Caki2 (cell line): ENCODE measurements around the gene SLC9A8. TPM values are rescaled to one million over a fixed set of nuclear protein-coding genes. Genes with fewer than 3 reads are reported as not detected.

Experiments used
- DNase-seq: peaks from one replicate; pipeline ENCODE4 v3.0.0-alpha.2; 2015; ENCODE audit warnings: low read depth
- in situ Hi-C: cut with HindIII; loops from 2 replicates; pipeline ENCODE4 v1.10.0; 2016; ENCODE audit warnings: low sequenced_read_pairs, low pct_unique_long_range_greater_than_20kb, mixed read lengths
- total RNA-seq: library from RNA; depleted of rRNA; stranded (reverse); fragments of >200 nt; shearing (Covaris generic); gene quantifications from 2 replicates; pipeline ENCODE4 v1.2.3, GENCODE V29; 2014; ENCODE audit warnings: low replicate concordance

SLC9A8 gene
- total RNA-seq, 1 experiment from 2014 or later, result 7.6 TPM

DNA sequence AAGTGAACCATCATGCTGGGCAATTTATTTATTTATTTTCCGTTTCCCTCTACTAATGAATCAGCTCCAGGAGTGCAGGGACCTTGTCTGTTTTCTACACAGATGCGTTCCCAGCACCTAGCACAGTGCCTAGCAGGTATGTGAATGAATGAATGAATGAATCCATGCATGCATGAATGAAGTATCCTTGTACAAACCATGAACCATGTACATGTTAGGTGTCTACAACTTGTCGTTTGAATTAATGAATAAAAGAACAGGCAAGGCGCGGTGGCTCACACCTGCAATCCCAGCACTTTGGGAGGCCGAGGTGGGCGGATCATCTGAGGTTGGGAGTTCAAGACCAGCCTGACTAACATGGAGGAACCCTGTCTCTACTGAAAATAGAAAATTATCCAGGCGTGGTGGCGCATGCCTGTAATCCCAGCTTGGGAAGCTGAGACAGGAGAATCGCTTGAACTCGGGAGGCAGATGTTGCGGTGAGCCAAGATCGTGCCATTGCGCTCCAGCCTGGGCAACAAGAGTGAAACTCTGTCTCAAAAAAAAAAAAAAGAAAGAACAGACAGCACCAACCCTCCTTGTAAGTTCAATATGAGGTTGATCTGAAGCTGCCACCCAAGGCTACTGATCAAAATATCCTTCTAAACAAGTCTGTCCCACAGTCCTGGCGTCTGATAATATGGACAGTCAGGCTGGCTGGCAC is 27.3 kb upstream of the SLC9A8 start:
- in situ Hi-C loops, result no loop called here
- DNase-seq, result no peak

DNA sequence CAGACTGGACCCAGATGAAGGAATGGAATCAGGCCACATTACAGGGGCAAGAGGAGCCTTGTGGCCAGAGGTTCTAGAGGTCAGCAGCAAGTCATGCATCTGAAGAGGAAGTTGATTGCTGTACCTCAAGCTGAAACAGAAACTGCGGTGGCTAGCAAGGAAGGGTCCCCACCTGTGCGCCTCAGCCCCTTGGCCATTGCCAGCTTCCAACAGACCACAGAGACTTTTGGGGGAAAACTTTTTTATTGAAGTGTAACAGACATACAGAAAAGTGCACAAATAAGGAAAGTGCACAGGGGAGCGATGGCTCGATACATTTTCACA is 26.8 kb upstream of the SLC9A8 start:
- in situ Hi-C loops, result no loop called here
- no peak for DNase-seq

DNA sequence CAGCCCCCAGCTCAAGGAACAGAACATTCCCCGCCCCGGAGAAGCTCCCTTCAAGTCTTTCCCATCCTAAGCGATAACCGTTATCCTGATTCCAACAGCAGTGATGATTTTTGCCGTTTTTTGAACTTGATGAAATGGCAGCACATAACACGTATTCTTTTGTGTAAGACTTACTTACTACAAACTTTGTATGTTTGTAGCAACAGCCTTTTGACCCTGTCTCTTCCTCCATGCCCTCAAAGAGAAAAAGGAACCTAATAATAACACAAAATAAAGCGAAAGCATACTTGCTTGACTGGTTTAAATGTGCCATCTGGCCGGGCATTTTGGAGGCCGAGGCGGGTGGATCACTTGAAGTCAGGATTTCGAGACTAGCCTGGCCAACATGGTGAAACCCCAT is 26.4 kb upstream of the SLC9A8 start:
- in situ Hi-C loops, result no loop called here
- no peak for DNase-seq

DNA sequence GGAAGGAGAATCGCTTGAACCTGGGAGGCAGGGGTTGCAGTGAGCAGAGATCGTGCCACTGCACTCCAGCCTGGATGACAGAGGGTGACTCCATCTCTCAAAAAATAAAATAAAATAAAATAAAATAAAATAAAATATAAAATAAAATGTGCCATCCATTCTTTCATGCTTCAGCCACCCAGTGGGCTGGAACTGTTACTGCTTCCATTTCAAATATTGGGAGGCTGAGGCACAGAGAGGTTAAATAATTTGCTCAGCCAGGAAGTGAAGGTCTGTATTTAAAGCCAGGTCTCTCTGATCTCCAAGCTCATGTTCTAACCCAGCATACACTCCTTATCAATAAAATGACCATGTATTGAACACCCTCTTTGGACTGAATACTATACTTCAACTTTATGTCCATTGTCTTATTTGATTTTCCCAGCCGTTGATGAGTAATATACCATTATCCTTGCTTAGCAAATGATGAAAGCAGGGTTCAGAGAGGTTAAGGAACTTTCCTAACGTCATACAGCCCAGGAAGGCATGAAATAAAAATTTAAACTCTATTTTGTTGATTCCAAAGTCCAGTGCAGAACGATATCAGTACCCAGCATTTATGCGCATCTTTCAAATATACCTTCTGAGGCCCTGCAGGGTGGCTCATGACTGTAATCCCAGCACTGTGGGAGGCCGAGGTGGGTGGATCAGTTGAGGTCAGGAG is 25.8 kb upstream of the SLC9A8 start:
- no peak for DNase-seq
- in situ Hi-C loops, result no loop called here

DNA sequence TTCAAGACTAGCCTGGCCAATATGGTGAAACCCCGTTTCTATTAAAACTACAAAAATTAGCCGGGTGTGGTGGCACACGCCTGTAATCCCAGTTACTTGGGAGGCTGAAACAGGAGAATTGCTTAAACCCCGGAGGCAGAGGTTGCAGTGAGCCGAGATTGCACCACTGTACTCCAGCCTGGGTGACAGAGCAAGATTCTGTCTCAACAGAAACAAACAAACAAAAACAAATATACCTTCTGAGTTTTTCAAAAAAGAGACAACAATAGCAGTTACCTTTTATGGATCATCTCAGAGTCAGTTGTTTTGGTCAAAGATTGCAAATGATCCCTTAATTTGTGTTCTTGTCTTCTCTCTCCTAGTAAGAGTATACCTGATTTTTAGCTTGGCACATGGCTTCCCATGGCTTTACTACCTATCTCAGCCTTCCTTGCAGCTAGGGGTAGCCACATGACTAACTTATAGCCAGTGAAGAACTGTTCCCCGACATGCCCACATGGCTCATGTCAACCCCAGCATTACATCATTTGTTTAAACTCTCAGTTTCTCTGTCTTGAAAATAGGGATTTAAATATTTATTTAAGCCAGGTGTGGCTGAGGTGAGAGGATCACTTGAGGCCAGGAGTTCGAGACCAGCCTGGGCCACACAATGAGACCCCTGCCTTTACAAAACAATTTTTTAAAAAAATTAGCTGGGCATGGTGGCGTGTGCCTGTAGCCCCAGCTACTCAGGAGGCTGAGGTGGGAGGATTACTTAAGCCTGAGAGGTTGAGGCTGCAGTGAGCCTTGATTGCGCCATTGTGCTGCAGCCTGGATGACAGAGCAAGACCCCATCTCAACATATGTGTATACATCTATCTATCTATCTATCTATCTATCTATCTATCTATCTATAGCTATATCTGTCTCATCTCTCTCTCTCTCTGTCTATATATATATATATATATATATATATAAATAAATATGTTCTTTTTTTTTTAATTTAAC is 25.0 kb upstream of the SLC9A8 start:
- in situ Hi-C loops, result no loop called here
- DNase-seq, result no peak

DNA sequence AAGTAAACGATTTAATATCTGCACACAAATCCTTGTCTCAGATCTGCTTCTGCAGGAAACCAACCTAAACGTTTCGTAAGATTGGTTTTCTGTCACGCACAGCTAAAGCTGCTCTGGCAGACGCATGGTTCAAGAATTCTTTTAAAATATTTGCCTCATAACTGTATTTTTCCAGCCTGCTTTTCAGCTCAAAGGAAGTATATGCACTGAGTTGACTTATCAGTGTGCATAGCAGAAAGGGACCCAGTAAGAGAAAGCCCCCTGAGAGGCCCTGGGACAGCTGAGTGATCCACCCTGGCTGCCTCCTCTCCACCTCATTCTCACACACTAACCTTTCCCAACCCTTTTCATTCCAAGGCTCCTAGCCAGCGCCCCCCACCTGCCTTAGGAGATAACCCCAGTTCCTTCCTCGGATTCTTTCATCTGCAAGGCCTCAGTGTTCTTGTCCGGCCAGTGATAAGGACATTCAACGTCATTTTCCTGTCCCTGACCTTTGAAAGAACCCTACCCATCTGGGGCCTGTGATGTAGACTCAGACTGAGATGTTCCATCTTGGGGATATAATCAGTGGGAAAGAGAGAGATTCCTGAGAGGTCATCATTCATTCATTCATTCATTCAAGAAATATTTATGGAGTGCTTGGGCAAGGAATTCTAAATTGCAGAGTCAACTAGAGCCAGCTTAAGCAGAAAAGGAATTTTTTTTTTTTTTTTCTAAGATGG is 22.4 kb upstream of the SLC9A8 start:
- in situ Hi-C loops, result no loop called here
- no peak for DNase-seq

DNA sequence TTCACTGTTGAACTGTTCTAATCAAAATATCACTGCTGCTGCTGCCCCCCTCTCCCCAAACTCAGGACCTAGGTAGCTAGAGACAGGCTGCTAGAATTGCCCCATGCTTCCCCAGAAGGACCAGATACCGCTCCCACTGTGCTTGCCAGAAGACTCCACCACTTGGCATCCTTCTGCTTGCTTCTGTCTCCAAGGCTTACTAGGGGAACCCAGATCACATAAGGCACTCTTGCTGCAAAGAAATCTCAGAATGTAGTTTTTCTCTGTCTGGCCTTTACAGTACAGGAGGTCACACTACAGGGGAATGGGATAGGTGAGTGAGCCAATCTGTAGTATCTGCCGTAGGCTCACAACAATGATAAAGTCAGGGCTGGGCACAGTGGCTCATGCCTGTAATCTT is 21.5 kb upstream of the SLC9A8 start:
- DNase-seq, result no peak

DNA sequence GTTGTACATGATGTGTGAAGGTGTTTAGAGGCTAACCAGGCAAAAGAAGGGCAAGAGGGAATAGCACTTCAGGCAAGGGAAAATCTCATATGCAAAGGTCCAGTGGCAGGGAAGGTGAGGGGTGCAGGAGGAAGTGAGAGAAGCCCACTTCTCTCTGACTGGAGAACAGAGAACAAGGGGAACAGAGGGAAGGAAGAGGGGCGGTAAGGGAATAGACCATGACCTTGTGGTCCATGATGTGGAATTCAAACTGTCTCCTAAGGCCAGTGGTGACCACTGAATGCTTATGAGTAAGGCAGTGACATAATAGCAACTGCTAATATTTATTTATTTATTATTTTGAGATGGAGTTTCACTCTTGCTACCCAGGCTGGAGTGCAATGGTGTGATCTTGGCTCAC is 20.6 kb upstream of the SLC9A8 start:
- no peak for DNase-seq
- in situ Hi-C loops, result no loop called here

More for the DNA sequence above, 21.5 kb upstream of the SLC9A8 start:
- in situ Hi-C loops, result no loop called here

DNA sequence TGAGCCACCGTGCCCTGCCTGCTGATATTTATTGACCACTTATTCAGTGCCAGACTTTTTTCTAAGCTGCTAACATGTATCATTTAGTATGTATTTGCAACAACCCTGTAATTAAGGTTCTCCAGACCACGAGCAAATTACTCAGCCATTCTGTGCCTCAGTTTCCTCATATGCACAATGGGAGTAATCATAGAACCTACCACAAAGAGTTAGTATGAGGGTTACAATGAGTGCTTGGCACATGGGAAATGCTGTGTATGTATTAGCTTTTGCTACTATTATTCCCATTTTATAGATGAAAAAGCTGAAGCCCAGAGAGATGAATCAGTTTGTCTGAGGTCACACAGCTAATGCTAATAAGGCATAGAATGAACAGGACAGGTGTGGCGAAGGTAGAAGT is 20.0 kb upstream of the SLC9A8 start:
- no peak for DNase-seq
- in situ Hi-C loops, result no loop called here

DNA sequence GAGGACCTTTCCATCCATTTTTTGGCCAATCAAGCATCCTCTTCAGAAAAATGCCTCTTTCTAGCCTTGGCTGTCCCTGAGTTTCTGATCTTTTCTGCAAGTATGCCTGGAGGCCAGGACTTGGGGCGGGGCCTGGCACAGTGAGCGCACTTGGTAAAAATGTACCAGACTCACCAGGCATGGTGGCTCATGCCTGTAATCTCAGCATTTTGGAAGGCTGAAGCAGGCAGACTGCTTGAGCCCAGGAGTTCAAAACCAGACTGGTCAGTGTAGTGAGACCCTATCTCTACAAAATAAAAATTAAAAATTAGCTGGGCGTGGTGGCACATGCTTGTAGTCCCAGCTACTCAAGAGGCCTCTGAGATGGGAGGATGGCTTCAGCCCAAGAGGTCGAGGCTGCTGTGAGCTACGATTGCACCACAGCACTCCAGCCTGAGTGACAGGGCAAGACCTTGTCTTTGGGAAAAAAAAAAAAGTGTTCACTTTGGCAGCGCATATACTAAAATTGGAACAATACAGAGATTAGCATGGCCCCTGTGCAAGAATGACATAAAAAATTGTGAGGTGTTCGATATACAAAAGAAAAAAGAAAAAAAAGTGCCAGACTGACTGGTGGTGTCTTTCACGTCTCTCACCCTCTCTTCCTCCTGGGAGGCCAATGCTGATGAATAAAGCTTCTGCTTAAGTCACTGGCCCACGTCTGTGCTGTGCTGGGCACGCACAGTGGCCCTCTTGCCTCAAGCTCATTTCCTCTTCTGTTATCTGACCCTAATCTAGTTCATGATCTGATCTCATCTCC is 18.1 kb upstream of the SLC9A8 start:
- in situ Hi-C loops, result no loop called here
- no peak for DNase-seq

DNA sequence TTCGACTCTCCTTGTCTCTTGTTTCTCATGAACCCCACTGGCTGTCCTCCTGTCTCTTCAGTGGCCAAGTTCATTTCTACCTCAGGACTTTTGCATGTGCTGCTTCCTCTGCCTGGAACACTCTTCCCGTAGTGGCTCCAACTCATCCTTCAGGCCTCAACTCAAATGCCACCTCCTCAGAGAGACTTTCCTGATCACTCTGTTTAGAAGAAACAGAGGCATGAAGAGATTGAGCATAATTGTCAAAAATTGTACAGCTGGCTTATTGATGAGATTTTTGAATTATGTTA is 17.5 kb upstream of the SLC9A8 start:
- in situ Hi-C loops, result no loop called here
- DNase-seq, result no peak

DNA sequence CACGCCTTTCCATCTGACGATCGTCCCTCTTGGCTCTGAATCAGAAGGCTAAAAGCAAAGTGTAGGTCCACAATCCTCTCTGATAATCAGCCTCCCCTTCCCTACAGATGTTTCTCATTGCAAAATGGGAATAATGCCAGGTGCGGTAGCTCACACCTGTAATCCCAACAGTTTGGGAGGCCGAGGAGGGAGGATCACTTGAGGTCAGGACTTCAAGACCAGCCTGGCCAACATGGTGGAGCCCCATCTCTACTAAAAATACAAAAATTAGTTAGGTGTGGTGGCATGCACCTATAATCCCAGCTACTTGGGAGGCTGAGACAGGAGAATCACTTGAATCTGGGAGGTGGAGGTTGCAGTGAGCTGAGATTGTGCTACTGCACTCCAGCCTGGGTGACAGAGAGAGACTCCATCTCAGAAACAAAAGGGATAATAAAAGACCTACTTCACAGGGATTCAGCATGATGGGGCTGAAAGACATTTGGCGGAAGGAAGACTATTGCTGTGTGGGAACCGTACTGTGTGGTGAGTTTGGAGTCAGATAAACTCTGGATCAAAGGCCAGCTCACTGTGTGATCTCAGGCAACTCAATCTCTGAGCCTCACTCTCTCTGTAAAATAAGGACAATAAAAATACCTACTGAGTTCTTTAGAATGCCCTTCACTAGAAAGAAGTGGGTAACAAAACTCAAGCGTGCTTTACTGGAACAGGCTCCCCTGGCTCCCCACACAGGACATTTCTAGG is 15.9 kb upstream of the SLC9A8 start:
- in situ Hi-C loops, result no loop called here
- DNase-seq, result no peak

DNA sequence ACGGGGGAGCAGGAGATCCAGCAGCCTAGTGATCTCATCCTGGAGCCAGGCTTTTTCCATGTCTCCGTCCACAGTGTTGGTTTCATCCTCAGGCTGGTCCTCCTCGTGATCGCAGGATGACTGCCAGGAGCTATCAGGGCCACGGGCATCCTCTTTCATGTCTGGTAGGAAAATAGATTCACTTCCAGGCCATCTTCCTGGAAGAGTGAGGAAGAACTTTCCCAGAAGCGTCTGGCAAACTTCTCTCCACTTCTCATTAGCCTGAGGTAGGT is 15.3 kb upstream of the SLC9A8 start:
- in situ Hi-C loops, result no loop called here
- no peak for DNase-seq

DNA sequence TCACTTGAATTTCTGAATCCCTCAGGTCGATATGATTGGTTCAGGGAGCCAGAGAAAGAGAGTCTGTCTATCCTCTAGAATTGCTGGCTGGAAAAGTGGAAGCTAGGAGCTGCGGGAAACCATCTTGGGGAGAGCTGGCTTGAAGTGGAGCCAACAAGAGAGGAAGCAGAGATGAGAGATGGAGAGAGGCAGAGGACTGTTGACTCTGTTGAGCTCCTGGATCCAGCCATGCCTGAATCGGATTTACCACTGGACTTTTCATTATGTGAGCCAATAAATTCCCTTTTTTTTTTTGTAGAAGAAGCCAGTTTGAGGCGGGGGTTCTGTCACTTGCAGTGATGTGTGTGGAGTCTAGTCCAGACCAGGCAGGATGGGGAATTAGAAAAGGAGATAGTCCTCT is 13.9 kb upstream of the SLC9A8 start:
- in situ Hi-C loops, result no loop called here
- no peak for DNase-seq

DNA sequence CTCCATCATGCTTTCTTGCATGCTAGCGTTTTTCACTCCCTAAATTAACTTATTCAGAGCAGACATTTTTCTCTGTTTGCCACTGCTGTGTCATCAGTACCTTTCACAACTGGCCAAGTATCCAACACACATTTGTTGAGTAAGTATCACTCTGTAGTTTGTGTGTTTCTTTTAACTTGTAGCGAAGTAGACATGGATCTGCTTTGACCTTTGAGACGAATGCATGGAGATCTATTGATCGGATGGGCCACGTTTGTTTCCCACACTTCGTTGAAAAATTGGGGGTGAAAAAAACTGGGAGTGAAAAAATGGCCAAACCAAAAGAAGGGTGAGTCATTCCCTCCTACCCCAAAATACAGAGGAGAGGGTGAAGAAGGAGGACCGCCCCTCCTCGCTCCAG is 12.9 kb upstream of the SLC9A8 start:
- in situ Hi-C loops, result no loop called here
- DNase-seq, result no peak

DNA sequence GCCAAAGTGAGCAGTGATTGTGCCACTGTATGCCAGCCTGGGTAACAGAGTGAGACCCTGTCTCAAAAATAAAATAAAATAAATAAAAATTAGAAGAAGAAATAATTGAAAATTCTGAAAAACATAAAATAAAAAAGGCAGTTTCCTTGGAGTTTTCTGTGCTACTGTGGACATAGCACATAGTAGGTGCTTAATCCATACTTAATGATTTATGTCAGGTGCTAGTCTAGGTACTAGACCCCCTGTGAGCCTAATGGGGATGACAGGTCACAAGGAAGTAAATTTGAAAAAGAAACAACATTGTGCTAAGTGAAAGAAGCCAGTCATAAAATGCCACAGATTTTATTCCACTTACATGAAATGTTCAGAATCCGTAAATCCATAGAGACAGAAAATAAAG is 9.2 kb upstream of the SLC9A8 start:
- in situ Hi-C loops, result no loop called here
- no peak for DNase-seq

DNA sequence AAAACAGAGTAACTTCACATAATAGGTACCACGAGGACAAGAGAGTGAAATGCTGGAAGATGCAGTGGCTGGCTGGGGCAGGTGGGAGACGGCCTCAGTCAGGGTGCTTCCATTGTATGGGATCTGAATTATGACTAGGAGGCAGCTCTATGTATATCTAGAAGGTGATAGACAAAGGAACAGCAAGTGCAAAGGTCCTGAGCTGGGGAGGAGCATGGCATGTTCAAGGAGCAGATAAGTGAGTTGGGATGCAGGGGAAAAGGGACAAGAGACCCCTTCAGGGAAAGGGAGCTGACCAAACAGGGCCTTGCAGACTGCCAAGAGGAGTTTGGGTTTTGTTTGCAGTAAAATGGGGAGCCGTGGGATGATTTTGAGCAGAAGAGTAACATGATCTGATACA is 8.3 kb upstream of the SLC9A8 start:
- DNase-seq, result no peak
- in situ Hi-C loops, result no loop called here
